Caco-2 (cell line): ENCODE results near the gene FAM3A. TPM values are rescaled to one million over a fixed set of nuclear protein-coding genes. Genes with fewer than 3 reads are reported as not detected.

ENCODE experiments used
- BruUV-seq: library from RNA; stranded (reverse); fragments of 400-500 nt; replicated peaks from 2 replicates; lab custom pipeline; 2021; lab: Mats Ljungman, UMichigan
- CTCF ChIA-PET: fragments of 300-600 bp; sonication (Branson Sonifier 250); formaldehyde crosslinking; loops from one replicate; lab custom pipeline; 2022; ENCODE audit warnings: antibody characterized with exemption; lab: Charles Lee
- POLR2A ChIA-PET: fragments of 300-600 bp; sonication (Branson Sonifier 250); formaldehyde crosslinking; loops from one replicate; lab custom pipeline; 2022; ENCODE audit warnings: antibody characterized with exemption; lab: Charles Lee
- DNase-seq, 2 experiments: peaks; one replicate each; pipeline versions ENCODE4 v3.0.0 to v3.0.0-alpha.2; 2020 to 2022
- H3K27me3 ChIP-seq: replicated peaks from 2 replicates; pipeline ENCODE4 v1.6.0; 2011; ENCODE audit warnings: low read length; ENCODE audit not compliant: control insufficient read depth, insufficient read depth
- H3K36me3 ChIP-seq: 2 replicates; pipeline ENCODE4 v1.5.1; 2011; ENCODE audit warnings: low read length; ENCODE audit not compliant: control insufficient read depth, insufficient read depth
- H3K4me1 ChIP-seq: fragments of 250-450 bp; sonication (Bioruptor Pico); 2 replicates; pipeline ENCODE4 v1.5.1; 2020; ENCODE audit warnings: mild to moderate bottlenecking
- H3K4me3 ChIP-seq: 2 replicates; pipeline ENCODE4 v1.5.1; 2011; ENCODE audit warnings: low read depth, mild to moderate bottlenecking, control low read depth, low read length
- H3K9me3 ChIP-seq: fragments of 250-450 bp; sonication (Bioruptor Pico); 2 replicates; pipeline ENCODE4 v1.5.1; 2020; ENCODE audit warnings: mild to moderate bottlenecking, moderate library complexity
- H3K27ac Mint-ChIP-seq: one replicate; pipeline ENCODE4 v1.8.0; 2022; ENCODE audit warnings: mixed read lengths; ENCODE audit not compliant: unreplicated experiment
- H3K27me3 Mint-ChIP-seq: one replicate; pipeline ENCODE4 v1.8.0; 2022; ENCODE audit warnings: mixed read lengths; ENCODE audit not compliant: insufficient read depth, unreplicated experiment
- H3K36me3 Mint-ChIP-seq: one replicate; pipeline ENCODE4 v1.8.0; 2022; ENCODE audit warnings: mild to moderate bottlenecking, mixed read lengths; ENCODE audit not compliant: insufficient read depth, unreplicated experiment
- H3K4me1 Mint-ChIP-seq: one replicate; pipeline ENCODE4 v1.8.0; 2022; ENCODE audit warnings: low read depth, mixed read lengths; ENCODE audit not compliant: unreplicated experiment
- H3K4me3 Mint-ChIP-seq: one replicate; pipeline ENCODE4 v1.8.0; 2022; ENCODE audit warnings: mild to moderate bottlenecking, moderate library complexity, mixed read lengths; ENCODE audit not compliant: unreplicated experiment
- H3K9me3 Mint-ChIP-seq: one replicate; pipeline ENCODE4 v1.8.0; 2022; ENCODE audit warnings: mixed read lengths; ENCODE audit not compliant: unreplicated experiment
- intact Hi-C: fragments of 100-400 bp; cut with micrococcal nuclease; formaldehyde crosslinking; loops from one replicate; pipeline ENCODE4 v1.10.0; 2022; ENCODE audit not compliant: unreplicated experiment
- total RNA-seq: library from RNA; stranded (reverse); gene quantifications from 2 replicates; pipeline ENCODE4 v1.2.3, GENCODE V29; 2022
- TF ChIP-seq, protein P1 (sequence below), 2 experiments: fragments of 200-600 bp in 1 of 2; IDR thresholded peaks; 1 replicate in 1 of 2; 2 replicates in 1 of 2; pipeline versions ENCODE4 v1.5.1 to v1.8.0; 2011 to 2022; ENCODE audit warnings: antibody characterized with exemption in 1 of 2, control low read depth in 1 of 2, inconsistent platforms in 1 of 2, low read depth in 1 of 2, low read length in 1 of 2, mild to moderate bottlenecking in 1 of 2, moderate library complexity in 1 of 2; ENCODE audit not compliant: insufficient read depth in 1 of 2, severe bottlenecking in 1 of 2, unreplicated experiment in 1 of 2

The FAM3A gene
- total RNA-seq, 1 experiment from 2014 or later, result 27.3 TPM

DNA sequence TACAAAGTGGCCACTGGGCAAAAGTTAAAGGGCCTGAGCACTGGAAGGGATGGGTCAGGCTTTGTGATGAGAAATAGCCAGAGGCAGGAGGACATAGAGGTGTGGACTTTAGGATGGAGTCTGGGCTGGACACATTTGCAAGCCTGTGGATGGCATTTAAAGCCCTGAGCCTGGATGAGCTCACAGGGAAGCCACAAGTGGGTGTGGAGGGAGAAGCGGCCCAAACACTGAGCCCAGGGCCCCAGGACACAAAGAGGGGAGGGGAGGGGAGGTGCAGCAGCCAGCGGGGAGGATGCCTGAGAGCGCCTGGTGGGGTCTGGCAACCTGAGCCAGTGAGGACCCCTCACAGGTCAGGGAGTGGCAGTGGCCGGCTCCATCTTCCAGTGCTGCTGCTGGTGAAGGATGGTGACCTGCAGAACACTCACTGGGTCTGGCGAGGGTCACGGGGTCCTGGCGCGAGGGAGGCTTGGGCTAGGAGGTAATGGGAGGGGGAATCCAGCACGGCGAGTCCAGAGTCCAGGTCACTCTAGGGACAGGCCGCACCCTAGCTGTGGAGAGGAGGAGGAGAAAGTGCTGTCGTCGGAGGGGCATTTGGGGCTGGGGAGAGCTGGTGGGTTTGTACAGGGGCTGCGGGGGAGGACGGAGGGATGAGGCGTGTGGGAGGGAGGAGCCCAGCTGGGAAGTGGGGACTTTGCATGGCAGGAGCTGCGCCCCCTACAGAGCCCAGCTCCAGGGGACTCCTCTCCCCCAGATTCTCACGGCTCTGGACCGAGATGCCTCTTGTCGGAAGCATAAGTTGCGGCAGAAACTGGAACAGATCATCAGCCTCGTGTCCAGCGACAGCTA lies 44.0 kb downstream of the FAM3A start:
- Histone ChIP-seq H3K4me1 (no peaks in the 10 kb centered on the region), H3K36me3 (no peaks in the 10 kb centered on the region; the same call in 1 of the 2 replicates), H3K4me3 (no peak overlapping the region), H3K27me3 (no peaks in the 10 kb centered on the region), H3K9me3 (no peaks in the 10 kb centered on the region)
- H3K4me1 Mint-ChIP-seq, result no peaks in the 10 kb centered on the region
- H3K4me3 Mint-ChIP-seq, result no peak overlapping the region
- TF ChIP-seq, protein P1, sequence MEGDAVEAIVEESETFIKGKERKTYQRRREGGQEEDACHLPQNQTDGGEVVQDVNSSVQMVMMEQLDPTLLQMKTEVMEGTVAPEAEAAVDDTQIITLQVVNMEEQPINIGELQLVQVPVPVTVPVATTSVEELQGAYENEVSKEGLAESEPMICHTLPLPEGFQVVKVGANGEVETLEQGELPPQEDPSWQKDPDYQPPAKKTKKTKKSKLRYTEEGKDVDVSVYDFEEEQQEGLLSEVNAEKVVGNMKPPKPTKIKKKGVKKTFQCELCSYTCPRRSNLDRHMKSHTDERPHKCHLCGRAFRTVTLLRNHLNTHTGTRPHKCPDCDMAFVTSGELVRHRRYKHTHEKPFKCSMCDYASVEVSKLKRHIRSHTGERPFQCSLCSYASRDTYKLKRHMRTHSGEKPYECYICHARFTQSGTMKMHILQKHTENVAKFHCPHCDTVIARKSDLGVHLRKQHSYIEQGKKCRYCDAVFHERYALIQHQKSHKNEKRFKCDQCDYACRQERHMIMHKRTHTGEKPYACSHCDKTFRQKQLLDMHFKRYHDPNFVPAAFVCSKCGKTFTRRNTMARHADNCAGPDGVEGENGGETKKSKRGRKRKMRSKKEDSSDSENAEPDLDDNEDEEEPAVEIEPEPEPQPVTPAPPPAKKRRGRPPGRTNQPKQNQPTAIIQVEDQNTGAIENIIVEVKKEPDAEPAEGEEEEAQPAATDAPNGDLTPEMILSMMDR (IDR thresholded peaks at IDR 0.05; ENCODE audit: insufficient read depth in 1 of 2, low read depth in 1 of 2, low read length in 1 of 2, severe bottlenecking in 1 of 2, unreplicated experiment in 1 of 2), result no peak
- intact Hi-C loops, result no loop called here
- no TSS peak for BruUV-seq
- H3K9me3 Mint-ChIP-seq, result no peaks in the 10 kb centered on the region
- peaks cover 19% of the 10 kb centered on the region for H3K36me3 Mint-ChIP-seq
- H3K27me3 Mint-ChIP-seq, result no peaks in the 10 kb centered on the region
- POLR2A ChIA-PET, result no interaction called here
- DNase-seq, result no peak
- no peak overlapping the region for H3K27ac Mint-ChIP-seq
- CTCF ChIA-PET, result no interaction called here

DNA sequence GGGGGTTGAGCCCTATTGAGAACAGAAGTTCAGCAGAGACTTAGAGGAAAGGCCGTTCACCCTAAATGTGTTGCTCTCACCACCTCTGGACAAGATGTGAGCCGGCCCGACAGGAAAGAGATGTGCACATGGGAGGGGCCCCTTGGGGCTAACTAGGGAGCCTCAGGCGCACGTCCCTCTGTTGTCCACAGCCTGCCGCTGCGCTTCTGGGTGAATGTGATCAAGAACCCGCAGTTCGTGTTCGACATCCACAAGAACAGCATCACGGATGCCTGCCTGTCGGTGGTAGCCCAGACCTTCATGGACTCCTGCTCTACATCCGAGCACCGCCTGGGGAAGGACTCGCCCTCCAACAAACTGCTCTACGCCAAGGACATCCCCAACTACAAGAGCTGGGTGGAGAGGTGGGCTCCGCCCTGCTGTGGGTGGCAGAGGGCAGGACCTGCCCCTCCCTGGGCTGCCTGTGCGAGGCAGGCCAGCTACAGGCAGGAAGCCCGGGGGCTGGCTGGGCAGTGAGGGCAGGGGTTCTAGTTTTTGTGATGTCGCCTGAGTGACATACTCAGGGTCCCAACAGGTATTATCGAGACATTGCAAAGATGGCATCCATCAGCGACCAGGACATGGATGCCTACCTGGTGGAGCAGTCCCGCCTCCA lies 45.0 kb downstream of the FAM3A start:
- TF ChIP-seq, protein P1 (IDR thresholded peaks at IDR 0.05; ENCODE audit: insufficient read depth in 1 of 2, low read depth in 1 of 2, low read length in 1 of 2, severe bottlenecking in 1 of 2, unreplicated experiment in 1 of 2), result no peak
- Mint-ChIP-seq H3K4me1 (no peaks in the 10 kb centered on the region), H3K27ac (no peak overlapping the region), H3K27me3 (no peaks in the 10 kb centered on the region), H3K9me3 (no peaks in the 10 kb centered on the region), H3K36me3 (peaks cover 15% of the 10 kb centered on the region), H3K4me3 (no peak overlapping the region)
- Histone ChIP-seq H3K27me3 (no peaks in the 10 kb centered on the region), H3K36me3 (no peaks in the 10 kb centered on the region; the same call in 1 of the 2 replicates), H3K4me1 (no peaks in the 10 kb centered on the region), H3K4me3 (no peak overlapping the region), H3K9me3 (no peaks in the 10 kb centered on the region)
- DNase-seq, result no peak
- ChIA-PET POLR2A (no interaction called here), CTCF (no interaction called here)
- no TSS peak for BruUV-seq
- intact Hi-C loops, result no loop called here

DNA sequence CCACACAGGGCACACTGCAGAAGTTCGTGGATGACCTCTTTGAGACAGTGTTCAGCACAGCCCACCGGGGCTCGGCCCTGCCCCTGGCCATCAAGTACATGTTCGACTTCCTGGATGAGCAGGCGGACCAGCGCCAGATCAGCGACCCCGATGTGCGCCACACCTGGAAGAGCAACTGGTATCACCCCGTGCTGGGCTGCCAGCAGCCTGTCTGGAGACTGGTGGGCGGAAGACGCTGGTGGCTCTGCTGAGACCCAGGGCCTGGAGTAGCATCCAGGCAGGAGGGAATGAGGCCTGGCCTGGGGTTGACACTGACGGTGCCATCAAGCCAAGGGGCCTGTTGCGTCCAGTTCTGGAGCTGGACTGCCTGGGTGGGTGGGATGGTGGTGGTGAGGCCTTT lies 45.6 kb downstream of the FAM3A start:
- Mint-ChIP-seq H3K4me3 (no peak overlapping the region), H3K27ac (no peak overlapping the region), H3K4me1 (no peaks in the 10 kb centered on the region), H3K27me3 (no peaks in the 10 kb centered on the region), H3K36me3 (peaks cover 11% of the 10 kb centered on the region), H3K9me3 (no peaks in the 10 kb centered on the region)
- Histone ChIP-seq H3K9me3 (no peaks in the 10 kb centered on the region), H3K27me3 (no peaks in the 10 kb centered on the region), H3K36me3 (no peaks in the 10 kb centered on the region; the same call in 1 of the 2 replicates), H3K4me1 (no peaks in the 10 kb centered on the region), H3K4me3 (no peak overlapping the region)
- ChIA-PET CTCF (no interaction called here), POLR2A (no interaction called here)
- BruUV-seq, result no TSS peak
- intact Hi-C loops, result no loop called here
- DNase-seq, result no peak
- TF ChIP-seq, protein P1 (IDR thresholded peaks at IDR 0.05; ENCODE audit: insufficient read depth in 1 of 2, low read depth in 1 of 2, low read length in 1 of 2, severe bottlenecking in 1 of 2, unreplicated experiment in 1 of 2), result no peak
